CD4-positive, alpha-beta T cell treated with Interleukin-10 for 1 hour (primary cell): ENCODE measurements around the gene C10orf67.

ENCODE experiments used
- DNase-seq: peaks from one replicate; pipeline ENCODE4 v3.0.0-alpha.2; 2020

Gene C10orf67

GRCh38 chr10:23158370-23158769, 186.2 kb downstream of the C10orf67 start:
- peak; percentile 34 for DNase-seq

- no peak for DNase-seq
Measured at GRCh38 chr10:23157691-23158369, 186.8 kb downstream of the C10orf67 start.

- DNase-seq: no peak
Measured at GRCh38 chr10:23157239-23157681, 187.3 kb downstream of the C10orf67 start.

- no peak for DNase-seq
Measured at GRCh38 chr10:23156447-23157150, 188.0 kb downstream of the C10orf67 start.

GRCh38 chr10:23155169-23155568, 189.4 kb downstream of the C10orf67 start:
- no peak for DNase-seq
